ENCODE measurements around the gene CADM1. TPM values are rescaled to one million over a fixed set of nuclear protein-coding genes. Genes with fewer than 3 reads are reported as not detected.

Gene CADM1
- total and polyA plus RNA-seq, 10 of the 15 experiments (the other 5 are each of a cell fraction or from before 2014, with no cell fraction given) = 0.03 to 0.48 (median 0.15) TPM; not detected in 3

DNA sequence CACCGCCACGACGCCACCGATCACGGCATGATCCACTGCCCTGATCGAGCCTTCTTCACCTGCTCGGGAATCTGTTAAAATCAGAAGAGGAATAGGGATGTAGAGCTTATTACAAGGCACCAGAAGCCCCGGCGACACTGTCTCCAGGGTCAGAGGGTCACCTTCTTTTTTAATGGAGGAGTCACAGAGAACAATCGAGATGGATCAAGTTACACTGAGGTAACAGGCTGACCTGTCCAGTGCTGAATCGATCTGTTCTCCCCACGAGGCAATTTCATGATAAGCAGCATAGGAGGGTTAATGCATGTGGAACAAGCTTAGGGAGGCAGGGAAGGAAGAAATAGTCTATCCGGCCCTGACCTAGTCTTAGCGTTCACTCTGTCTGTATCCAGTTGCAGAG is 325.5 kb downstream of the CADM1 start (continued):
- TF ChIP-seq, protein P1, sequence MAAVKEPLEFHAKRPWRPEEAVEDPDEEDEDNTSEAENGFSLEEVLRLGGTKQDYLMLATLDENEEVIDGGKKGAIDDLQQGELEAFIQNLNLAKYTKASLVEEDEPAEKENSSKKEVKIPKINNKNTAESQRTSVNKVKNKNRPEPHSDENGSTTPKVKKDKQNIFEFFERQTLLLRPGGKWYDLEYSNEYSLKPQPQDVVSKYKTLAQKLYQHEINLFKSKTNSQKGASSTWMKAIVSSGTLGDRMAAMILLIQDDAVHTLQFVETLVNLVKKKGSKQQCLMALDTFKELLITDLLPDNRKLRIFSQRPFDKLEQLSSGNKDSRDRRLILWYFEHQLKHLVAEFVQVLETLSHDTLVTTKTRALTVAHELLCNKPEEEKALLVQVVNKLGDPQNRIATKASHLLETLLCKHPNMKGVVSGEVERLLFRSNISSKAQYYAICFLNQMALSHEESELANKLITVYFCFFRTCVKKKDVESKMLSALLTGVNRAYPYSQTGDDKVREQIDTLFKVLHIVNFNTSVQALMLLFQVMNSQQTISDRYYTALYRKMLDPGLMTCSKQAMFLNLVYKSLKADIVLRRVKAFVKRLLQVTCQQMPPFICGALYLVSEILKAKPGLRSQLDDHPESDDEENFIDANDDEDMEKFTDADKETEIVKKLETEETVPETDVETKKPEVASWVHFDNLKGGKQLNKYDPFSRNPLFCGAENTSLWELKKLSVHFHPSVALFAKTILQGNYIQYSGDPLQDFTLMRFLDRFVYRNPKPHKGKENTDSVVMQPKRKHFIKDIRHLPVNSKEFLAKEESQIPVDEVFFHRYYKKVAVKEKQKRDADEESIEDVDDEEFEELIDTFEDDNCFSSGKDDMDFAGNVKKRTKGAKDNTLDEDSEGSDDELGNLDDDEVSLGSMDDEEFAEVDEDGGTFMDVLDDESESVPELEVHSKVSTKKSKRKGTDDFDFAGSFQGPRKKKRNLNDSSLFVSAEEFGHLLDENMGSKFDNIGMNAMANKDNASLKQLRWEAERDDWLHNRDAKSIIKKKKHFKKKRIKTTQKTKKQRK (IDR thresholded peaks at IDR 0.05; ENCODE audit: low read depth, low read length) = no peak
- no peak for TF ChIP-seq ZSCAN29 (IDR thresholded peaks at IDR 0.05)
- TF ChIP-seq, protein P2, sequence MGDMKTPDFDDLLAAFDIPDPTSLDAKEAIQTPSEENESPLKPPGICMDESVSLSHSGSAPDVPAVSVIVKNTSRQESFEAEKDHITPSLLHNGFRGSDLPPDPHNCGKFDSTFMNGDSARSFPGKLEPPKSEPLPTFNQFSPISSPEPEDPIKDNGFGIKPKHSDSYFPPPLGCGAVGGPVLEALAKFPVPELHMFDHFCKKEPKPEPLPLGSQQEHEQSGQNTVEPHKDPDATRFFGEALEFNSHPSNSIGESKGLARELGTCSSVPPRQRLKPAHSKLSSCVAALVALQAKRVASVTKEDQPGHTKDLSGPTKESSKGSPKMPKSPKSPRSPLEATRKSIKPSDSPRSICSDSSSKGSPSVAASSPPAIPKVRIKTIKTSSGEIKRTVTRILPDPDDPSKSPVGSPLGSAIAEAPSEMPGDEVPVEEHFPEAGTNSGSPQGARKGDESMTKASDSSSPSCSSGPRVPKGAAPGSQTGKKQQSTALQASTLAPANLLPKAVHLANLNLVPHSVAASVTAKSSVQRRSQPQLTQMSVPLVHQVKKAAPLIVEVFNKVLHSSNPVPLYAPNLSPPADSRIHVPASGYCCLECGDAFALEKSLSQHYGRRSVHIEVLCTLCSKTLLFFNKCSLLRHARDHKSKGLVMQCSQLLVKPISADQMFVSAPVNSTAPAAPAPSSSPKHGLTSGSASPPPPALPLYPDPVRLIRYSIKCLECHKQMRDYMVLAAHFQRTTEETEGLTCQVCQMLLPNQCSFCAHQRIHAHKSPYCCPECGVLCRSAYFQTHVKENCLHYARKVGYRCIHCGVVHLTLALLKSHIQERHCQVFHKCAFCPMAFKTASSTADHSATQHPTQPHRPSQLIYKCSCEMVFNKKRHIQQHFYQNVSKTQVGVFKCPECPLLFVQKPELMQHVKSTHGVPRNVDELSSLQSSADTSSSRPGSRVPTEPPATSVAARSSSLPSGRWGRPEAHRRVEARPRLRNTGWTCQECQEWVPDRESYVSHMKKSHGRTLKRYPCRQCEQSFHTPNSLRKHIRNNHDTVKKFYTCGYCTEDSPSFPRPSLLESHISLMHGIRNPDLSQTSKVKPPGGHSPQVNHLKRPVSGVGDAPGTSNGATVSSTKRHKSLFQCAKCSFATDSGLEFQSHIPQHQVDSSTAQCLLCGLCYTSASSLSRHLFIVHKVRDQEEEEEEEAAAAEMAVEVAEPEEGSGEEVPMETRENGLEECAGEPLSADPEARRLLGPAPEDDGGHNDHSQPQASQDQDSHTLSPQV (IDR thresholded peaks at IDR 0.05) = no peak
- TF ChIP-seq RCOR1 (conservative IDR thresholded peaks at IDR 0.05; ENCODE audit: low read depth, low read length) = no peak
- no peak for TF ChIP-seq IKZF1 (conservative IDR thresholded peaks at IDR 0.05)
- no peak for TF ChIP-seq POU2F2 (IDR thresholded peaks at IDR 0.05; ENCODE audit: borderline replicate concordance, low read depth, low read length)
- no peak for TF ChIP-seq SIN3A (IDR thresholded peaks at IDR 0.05; ENCODE audit: low read depth, low read length)
- no peak for TF ChIP-seq HCFC1 (IDR thresholded peaks at IDR 0.05; ENCODE audit: low read length)
- no peak for TF ChIP-seq SRF (IDR thresholded peaks at IDR 0.05; ENCODE audit: low read depth in 2 of 2, low read length in 2 of 2)
